Measurements from ENCODE around the gene UBE4B.
"Not testable (repeated sequence)": the region's sequence is repeated elsewhere in the genome, so short reads cannot be mapped to it uniquely, and the experiment has no call there.

UBE4B gene

DNA sequence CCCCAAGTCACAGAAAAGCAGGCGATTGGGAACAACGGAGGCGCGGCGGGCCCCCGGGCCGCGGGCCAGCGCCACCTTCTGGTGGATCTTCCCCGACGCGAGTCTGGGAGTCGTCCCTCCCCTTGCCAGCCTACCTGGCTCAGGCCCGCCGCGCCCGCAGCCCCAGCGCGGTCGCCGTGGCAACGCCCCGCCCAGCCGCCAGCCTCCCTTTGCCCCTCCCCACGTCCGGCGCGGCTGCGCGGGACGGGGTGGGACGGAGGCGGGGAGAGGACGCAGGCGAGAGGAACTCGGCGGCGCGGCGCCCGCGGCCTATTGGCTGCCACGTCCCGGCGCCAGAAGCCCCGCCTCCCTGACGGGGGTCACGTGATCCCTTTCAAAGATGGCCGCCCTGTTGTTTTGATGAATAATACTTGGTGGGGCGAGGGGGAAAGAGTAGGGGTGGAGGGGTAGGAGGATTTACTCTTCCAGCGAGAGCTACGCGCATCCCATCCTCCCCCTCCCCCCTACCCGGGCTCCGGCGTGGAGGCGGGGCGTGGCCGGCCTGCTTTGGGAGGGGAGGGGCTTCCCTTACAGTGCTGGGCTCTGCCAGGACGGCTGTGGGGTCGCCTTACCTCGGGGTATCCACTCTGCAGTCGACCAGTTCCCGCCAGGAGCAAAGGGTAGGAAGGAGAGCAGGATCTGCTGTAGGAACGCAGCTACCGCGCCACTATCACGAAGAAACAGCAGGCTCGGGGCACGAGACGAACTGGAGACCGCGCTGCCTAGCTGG, at the start of gene UBE4B:
TSS of gene UBE4B (plus strand) at position 369 of the 769 bp plus-strand sequence. CDS start 713 bp downstream, outside the sequence.
- peak within 1 kb of the TSS; percentile 91 for H3K4me3 Mint-ChIP-seq
- H3K36me3 Mint-ChIP-seq = peaks cover 19% of the 10 kb centered on the region
- H3K27ac Mint-ChIP-seq = peak within 1 kb of the TSS; percentile 97
- H3K9me3 Mint-ChIP-seq = no peaks in the 10 kb centered on the region
- DNase-seq (ENCODE audit: low spot score in 2 of 2) = peak; percentile 97 to 99
- H3K4me1 Mint-ChIP-seq = peaks cover 24% of the 10 kb centered on the region
- peak; percentile 96 for ATAC-seq

DNA sequence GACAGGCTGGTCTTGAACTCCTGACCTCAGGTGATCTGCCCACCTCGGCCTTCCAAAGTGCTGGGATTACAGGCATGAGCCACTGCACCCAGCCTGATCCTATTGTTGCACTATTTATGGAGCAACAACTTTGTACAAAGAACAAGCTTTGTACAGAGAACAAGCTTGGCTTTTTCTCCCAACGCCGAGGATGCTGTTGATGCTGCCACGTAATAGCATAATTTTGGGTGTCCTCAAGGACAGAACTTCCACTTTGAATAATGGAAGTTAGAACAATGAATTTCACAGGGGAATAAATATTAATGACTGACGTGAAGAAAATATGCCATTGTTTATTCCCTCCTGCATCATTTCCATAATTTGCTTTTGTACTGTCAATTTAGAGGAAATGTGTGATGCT, 48.5 kb upstream of the UBE4B start:
- no peak overlapping the region for H3K27ac Mint-ChIP-seq
- H3K36me3 Mint-ChIP-seq = peaks cover 18% of the 10 kb centered on the region
- no peak for ATAC-seq
- H3K4me3 Mint-ChIP-seq = no peak overlapping the region
- no peaks in the 10 kb centered on the region for H3K9me3 Mint-ChIP-seq
- DNase-seq (ENCODE audit: low spot score in 2 of 2) = no peak
- no peaks in the 10 kb centered on the region for H3K4me1 Mint-ChIP-seq

DNA sequence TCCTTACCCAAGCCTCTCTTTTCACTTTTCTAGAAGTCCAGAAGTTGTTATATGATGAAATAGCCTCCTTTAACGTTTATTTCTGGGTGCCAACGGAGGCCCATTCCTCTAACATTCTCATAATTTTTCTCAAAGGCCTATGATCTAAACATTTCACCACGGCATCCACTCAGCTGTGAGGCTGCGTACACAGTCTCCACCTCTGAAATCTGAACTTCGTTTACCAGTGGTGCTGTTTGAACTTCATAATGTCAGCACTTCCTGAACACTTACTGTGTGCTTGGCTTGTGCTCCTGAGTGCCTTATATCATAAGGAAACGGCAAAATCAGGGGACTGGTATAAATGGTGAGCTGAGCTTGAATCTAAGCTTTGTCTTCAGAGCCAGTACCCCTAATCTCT, 47.8 kb upstream of the UBE4B start:
- H3K4me3 Mint-ChIP-seq = no peak overlapping the region
- H3K9me3 Mint-ChIP-seq = no peaks in the 10 kb centered on the region
- no peak for DNase-seq (ENCODE audit: low spot score in 2 of 2)
- H3K36me3 Mint-ChIP-seq = peaks cover 18% of the 10 kb centered on the region
- ATAC-seq = no peak
- no peak overlapping the region for H3K27ac Mint-ChIP-seq
- H3K4me1 Mint-ChIP-seq = no peaks in the 10 kb centered on the region

DNA sequence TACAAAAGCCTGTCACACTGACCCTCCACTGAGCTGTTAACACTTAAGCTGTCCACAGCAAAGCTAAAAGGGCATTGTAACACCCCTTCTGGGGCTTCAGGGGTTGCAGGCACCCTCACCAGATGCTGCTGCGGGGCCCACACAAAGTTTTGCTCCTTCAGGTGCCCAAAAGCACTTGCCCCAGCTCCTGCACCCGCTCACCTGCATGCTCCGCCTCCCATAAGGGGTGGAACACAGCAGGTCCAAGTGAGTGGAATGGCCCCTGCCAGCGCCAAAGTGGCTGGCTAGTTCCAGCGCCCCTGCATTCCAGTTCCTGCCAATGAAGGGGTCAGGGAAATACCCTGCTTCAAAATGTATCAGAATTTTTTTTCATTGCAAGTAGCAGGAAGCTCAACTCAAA, 43.0 kb upstream of the UBE4B start:
- Mint-ChIP-seq H3K4me3 (no peak overlapping the region), H3K36me3 (no peaks in the 10 kb centered on the region), H3K9me3 (no peaks in the 10 kb centered on the region), H3K27ac (no peak overlapping the region), H3K4me1 (no peaks in the 10 kb centered on the region)
- no peak for DNase-seq (ENCODE audit: low spot score in 2 of 2)
- ATAC-seq = no peak

- Mint-ChIP-seq H3K36me3 (no peaks in the 10 kb centered on the region), H3K9me3 (no peaks in the 10 kb centered on the region), H3K4me1 (no peaks in the 10 kb centered on the region), H3K4me3 (no peak overlapping the region), H3K27ac (no peak overlapping the region)
- DNase-seq (ENCODE audit: low spot score in 2 of 2) (no peak), ATAC-seq (no peak)
Measured at GRCh38 chr1:9990944-9991343, 41.8 kb upstream of the UBE4B start.

DNA sequence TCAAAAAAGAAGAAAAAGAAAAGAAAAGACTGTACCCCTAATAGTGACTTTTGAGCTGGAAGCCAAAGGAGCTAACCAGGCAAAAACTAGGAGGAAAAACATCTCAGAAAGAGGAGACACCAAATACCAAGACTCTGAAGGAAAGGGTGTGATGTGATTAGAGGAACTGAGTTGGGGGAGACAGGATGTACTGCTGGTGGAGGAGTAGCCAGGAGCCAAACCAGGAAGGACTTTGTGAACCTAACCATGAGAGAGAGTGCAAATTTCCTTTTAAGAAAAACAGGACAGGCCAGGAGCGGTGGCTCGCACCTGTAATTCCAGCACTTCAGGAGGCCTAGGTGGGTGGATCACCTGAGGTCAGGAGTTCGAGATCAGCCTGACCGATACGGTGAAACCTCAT, 39.8 kb upstream of the UBE4B start:
- Mint-ChIP-seq H3K36me3 (no peaks in the 10 kb centered on the region), H3K9me3 (no peaks in the 10 kb centered on the region), H3K4me3 (no peak overlapping the region), H3K27ac (no peak overlapping the region), H3K4me1 (peaks cover 7% of the 10 kb centered on the region)
- DNase-seq (ENCODE audit: low spot score in 2 of 2) (no peak), ATAC-seq (no peak)

GRCh38 chr1:9993561-9994075, 39.1 kb upstream of the UBE4B start:
- H3K27ac Mint-ChIP-seq = no peak overlapping the region
- H3K9me3 Mint-ChIP-seq = no peaks in the 10 kb centered on the region
- H3K4me1 Mint-ChIP-seq = peaks cover 11% of the 10 kb centered on the region
- no peak overlapping the region for H3K4me3 Mint-ChIP-seq
- no peaks in the 10 kb centered on the region for H3K36me3 Mint-ChIP-seq
- DNase-seq (ENCODE audit: low spot score in 2 of 2) (no peak), ATAC-seq (no peak)

DNA sequence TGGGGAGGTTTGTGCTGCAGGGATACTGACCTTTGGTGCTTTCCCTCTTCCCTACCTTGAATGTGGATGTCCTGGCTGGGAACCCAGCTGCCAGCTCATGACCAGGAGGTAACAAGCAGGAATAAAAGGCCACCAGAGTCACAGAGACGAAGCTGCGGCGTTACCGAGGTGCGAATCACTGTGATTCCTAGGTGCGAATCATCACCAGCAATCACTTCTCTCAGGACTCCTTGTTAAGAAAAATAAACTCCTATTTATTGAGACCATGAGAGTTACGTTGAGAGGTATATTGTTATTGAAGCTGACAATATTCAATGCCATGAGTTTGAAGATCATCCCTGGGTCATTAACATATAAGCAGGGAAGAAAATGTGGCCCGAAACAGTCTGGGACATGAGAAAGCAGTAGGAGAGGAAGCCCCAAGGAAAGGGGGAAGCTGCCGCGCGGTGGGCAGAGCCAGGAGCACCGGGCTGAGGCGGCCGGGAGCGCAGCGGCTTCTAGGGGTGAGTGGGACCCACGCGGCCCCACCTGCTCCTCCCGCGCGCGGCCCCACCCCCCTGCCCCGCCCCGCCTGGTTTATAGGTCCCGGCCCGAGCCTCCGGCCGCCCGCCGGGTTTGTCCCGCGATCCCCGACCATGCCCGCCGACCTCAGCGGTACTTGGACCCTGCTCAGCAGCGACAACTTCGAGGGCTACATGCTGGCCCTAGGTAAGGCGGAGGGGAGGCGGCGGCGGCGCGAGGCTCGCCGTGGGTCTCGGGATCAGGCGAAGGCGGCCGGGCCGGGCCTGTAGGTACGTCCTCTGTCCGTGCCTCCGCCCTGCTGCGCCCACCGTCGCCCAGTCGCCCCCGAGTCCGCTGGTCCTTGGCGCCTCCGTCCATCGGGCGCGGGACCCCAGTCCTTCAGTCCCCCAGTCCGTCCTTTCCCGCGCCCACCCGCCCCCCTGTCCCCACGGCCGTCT, 35.9 kb upstream of the UBE4B start, which contains the start of gene RBP7:
TSS of gene RBP7 (plus strand) at position 605 of the 959 bp plus-strand sequence. CDS start at position 636, 31 bp downstream.
- H3K4me1 Mint-ChIP-seq = peaks cover 11% of the 10 kb centered on the region
- H3K9me3 Mint-ChIP-seq = no peaks in the 10 kb centered on the region
- H3K36me3 Mint-ChIP-seq = no peaks in the 10 kb centered on the region
- ATAC-seq (peak; percentile 57), DNase-seq (ENCODE audit: low spot score in 2 of 2) (no peak)
- H3K27ac Mint-ChIP-seq = no peak within 1 kb of the TSS
- peak within 1 kb of the TSS; percentile 64 for H3K4me3 Mint-ChIP-seq

GRCh38 chr1:10001016-10001665, 31.6 kb upstream of the UBE4B start:
- Mint-ChIP-seq H3K4me3 (no peak overlapping the region), H3K4me1 (peaks cover 11% of the 10 kb centered on the region), H3K9me3 (no peaks in the 10 kb centered on the region), H3K36me3 (no peaks in the 10 kb centered on the region), H3K27ac (no peak overlapping the region)
- ATAC-seq (no peak), DNase-seq (ENCODE audit: low spot score in 2 of 2) (no peak)

DNA sequence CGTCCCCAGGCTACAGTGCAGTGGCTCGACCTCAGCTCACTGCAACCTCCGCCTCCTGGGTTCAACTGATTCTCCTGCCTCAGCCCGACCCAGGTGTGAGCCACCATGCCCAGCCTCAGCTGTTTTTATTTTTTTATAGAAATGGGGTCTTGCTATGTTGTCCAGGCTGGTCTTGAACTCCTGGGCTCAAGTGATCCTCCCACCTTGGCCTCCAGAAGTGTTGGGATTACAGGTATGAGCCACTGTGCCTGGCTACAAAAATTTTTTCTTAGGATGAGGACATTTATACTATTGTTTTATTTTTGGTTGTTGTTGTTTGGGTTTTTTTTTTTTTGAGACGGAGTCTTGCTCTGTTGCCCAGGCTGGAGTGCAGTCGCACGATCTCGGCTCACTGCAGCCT, 27.5 kb upstream of the UBE4B start:
- not testable (repeated sequence) for DNase-seq (ENCODE audit: low spot score in 2 of 2); H3K4me3 Mint-ChIP-seq; H3K9me3 Mint-ChIP-seq; H3K36me3 Mint-ChIP-seq; ATAC-seq; H3K27ac Mint-ChIP-seq; H3K4me1 Mint-ChIP-seq

GRCh38 chr1:10007169-10007568, 25.6 kb upstream of the UBE4B start:
- H3K9me3 Mint-ChIP-seq = no peaks in the 10 kb centered on the region
- no peaks in the 10 kb centered on the region for H3K4me1 Mint-ChIP-seq
- ATAC-seq = no peak
- H3K27ac Mint-ChIP-seq = no peak overlapping the region
- no peak overlapping the region for H3K4me3 Mint-ChIP-seq
- no peak for DNase-seq (ENCODE audit: low spot score in 2 of 2)
- no peaks in the 10 kb centered on the region for H3K36me3 Mint-ChIP-seq

DNA sequence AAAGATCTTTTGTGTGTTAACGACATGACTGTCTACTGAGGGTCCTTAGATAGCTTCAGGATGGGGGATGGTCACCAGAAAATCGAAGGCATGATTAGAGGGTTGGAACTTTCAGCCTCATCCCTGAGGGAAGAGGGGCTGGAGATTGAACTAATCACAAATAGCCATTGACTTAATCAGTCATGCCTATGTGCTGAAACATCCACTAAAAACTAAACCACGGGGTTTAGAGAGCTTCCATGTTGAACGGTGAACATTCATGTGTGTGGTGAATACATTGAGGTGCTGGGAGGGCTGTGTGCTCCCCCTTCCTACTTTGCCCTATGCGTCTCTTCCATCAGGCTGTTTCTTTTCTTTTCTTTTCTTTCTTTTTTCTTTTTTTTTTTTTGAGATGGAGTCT, 18.7 kb upstream of the UBE4B start:
- H3K9me3 Mint-ChIP-seq = no peaks in the 10 kb centered on the region
- no peaks in the 10 kb centered on the region for H3K4me1 Mint-ChIP-seq
- H3K27ac Mint-ChIP-seq = no peak overlapping the region
- H3K36me3 Mint-ChIP-seq = no peaks in the 10 kb centered on the region
- no peak overlapping the region for H3K4me3 Mint-ChIP-seq
- DNase-seq (ENCODE audit: low spot score in 2 of 2) = no peak
- ATAC-seq = no peak

DNA sequence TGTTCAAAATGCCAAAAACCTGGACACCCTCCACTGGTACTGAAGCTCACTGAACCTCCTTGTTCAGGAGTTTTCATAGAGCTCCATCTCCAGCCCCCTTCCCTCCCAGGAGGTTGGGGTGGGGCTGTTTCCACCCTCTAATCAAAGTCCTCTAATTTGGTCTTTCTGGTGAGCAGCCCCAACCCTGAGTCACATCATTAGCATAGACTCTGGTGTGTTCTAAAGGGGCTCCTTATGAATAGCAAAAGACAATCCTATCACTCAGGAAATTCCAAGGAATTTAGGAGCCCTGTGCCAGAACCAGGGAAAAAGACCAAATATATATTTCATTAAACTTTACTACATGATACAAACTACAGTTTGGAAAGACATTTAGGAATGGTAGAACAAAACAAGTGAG, 13.2 kb upstream of the UBE4B start:
- H3K4me1 Mint-ChIP-seq = no peaks in the 10 kb centered on the region
- H3K4me3 Mint-ChIP-seq = no peak overlapping the region
- H3K9me3 Mint-ChIP-seq = no peaks in the 10 kb centered on the region
- H3K27ac Mint-ChIP-seq = peak overlapping the region; percentile 54
- no peak for ATAC-seq
- H3K36me3 Mint-ChIP-seq = no peaks in the 10 kb centered on the region
- no peak for DNase-seq (ENCODE audit: low spot score in 2 of 2)

GRCh38 chr1:10020086-10020485, 12.7 kb upstream of the UBE4B start:
- H3K27ac Mint-ChIP-seq = no peak overlapping the region
- H3K9me3 Mint-ChIP-seq = no peaks in the 10 kb centered on the region
- no peaks in the 10 kb centered on the region for H3K36me3 Mint-ChIP-seq
- no peak overlapping the region for H3K4me3 Mint-ChIP-seq
- ATAC-seq (no peak), DNase-seq (ENCODE audit: low spot score in 2 of 2) (no peak)
- H3K4me1 Mint-ChIP-seq = no peaks in the 10 kb centered on the region

DNA sequence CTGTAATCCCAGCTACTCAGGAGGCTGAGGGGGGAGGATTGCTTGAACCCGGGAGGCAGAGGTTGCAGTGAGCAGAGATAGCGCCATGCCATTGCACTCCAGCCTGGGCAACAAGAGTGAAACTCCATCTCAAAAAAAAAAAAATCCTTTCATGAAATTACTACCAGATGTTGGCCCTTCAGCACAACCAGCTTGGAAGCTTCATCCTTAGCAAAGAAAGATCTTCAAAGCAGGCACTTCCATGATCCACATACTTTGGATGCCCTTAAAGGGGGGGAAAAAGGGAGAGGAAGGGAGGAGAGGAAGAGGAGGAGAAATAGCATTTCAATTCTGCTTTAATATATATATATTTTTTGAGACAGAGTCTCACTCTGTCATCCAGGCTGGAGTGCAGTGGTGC, 12.1 kb upstream of the UBE4B start:
- H3K4me1 Mint-ChIP-seq; ATAC-seq; H3K4me3 Mint-ChIP-seq; H3K36me3 Mint-ChIP-seq; DNase-seq (ENCODE audit: low spot score in 2 of 2); H3K27ac Mint-ChIP-seq; H3K9me3 Mint-ChIP-seq: not testable (repeated sequence)

All from stimulated activated effector memory CD8-positive, alpha-beta T cell treated with anti-CD3 and anti-CD28 coated beads, Interleukin-12 subunit alpha, Interleukin-12 subunit beta, amount 100 ng/mL, for 72 hours (primary cell).